ENCODE results near the gene CNKSR3.

- TF ChIP-seq POLR2AphosphoS5 (IDR thresholded peaks at IDR 0.05; ENCODE audit: low read depth, low read length) = no peak
- TF ChIP-seq, protein P1, sequence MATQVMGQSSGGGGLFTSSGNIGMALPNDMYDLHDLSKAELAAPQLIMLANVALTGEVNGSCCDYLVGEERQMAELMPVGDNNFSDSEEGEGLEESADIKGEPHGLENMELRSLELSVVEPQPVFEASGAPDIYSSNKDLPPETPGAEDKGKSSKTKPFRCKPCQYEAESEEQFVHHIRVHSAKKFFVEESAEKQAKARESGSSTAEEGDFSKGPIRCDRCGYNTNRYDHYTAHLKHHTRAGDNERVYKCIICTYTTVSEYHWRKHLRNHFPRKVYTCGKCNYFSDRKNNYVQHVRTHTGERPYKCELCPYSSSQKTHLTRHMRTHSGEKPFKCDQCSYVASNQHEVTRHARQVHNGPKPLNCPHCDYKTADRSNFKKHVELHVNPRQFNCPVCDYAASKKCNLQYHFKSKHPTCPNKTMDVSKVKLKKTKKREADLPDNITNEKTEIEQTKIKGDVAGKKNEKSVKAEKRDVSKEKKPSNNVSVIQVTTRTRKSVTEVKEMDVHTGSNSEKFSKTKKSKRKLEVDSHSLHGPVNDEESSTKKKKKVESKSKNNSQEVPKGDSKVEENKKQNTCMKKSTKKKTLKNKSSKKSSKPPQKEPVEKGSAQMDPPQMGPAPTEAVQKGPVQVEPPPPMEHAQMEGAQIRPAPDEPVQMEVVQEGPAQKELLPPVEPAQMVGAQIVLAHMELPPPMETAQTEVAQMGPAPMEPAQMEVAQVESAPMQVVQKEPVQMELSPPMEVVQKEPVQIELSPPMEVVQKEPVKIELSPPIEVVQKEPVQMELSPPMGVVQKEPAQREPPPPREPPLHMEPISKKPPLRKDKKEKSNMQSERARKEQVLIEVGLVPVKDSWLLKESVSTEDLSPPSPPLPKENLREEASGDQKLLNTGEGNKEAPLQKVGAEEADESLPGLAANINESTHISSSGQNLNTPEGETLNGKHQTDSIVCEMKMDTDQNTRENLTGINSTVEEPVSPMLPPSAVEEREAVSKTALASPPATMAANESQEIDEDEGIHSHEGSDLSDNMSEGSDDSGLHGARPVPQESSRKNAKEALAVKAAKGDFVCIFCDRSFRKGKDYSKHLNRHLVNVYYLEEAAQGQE (IDR thresholded peaks at IDR 0.05; ENCODE audit: insufficient read depth in 1 of 2, low read depth in 2 of 2, low read length in 2 of 2) = no peak
- no peak for TF ChIP-seq SIN3A (IDR thresholded peaks at IDR 0.05; ENCODE audit: borderline replicate concordance, insufficient read depth, low read length)
Measured at GRCh38 chr6:154502553-154502952, 7.9 kb downstream of the CNKSR3 start.

Data from PFSK-1 (cell line).